K562 (cell line): ENCODE results near the gene WDR62. TPM values are rescaled to one million over a fixed set of nuclear protein-coding genes. Genes with fewer than 3 reads are reported as not detected.

Experiments used
- BRCA1 ChIP-seq, 2 experiments: fragments of 450-650 bp in 1 of 2; sonication (generic) in 1 of 2; formaldehyde crosslinking in 1 of 2; IDR thresholded peaks; 2 replicates each; pipeline versions ENCODE4 v1.5.0 to v1.6.1; 2017 to 2020; ENCODE audit warnings: mild to moderate bottlenecking in 1 of 2, missing genetic modification reagents in 1 of 2
- CCNT2 ChIP-seq: IDR thresholded peaks from 2 replicates; pipeline ENCODE4 v1.6.1; 2011; ENCODE audit warnings: borderline replicate concordance, low read depth, mild to moderate bottlenecking, moderate library complexity, mixed read lengths, low read length; ENCODE audit not compliant: insufficient read length; ENCODE audit errors: extremely low read depth
- SRSF9 ChIP-seq: fragments of 200-400 bp; formaldehyde crosslinking; IDR thresholded peaks from 2 replicates; pipeline ENCODE4 v1.6.1; 2017; ENCODE audit warnings: low read depth, low read length, borderline replicate concordance
- XRCC5 ChIP-seq: fragments of 200-400 bp; formaldehyde crosslinking; IDR thresholded peaks from 2 replicates; pipeline ENCODE4 v1.6.1; 2017; ENCODE audit warnings: low read depth, mild to moderate bottlenecking, low read length
- ZNF140 ChIP-seq: fragments of 250-450 bp; sonication (Bioruptor Pico); IDR thresholded peaks from 2 replicates; pipeline ENCODE4 v1.8.0; 2021; ENCODE audit warnings: moderate library complexity, mild to moderate bottlenecking, inconsistent platforms
- ZNF224 ChIP-seq: sonication (generic); formaldehyde crosslinking; IDR thresholded peaks from 2 replicates; pipeline ENCODE4 v1.8.0; 2022; ENCODE audit warnings: mild to moderate bottlenecking, missing genetic modification reagents
- ZNF23 ChIP-seq: fragments of 250-450 bp; sonication (Bioruptor Pico); IDR thresholded peaks from 2 replicates; pipeline ENCODE4 v1.4.0; 2020; ENCODE audit warnings: mild to moderate bottlenecking
- ZNF232 ChIP-seq: sonication (generic); formaldehyde crosslinking; IDR thresholded peaks from 2 replicates; pipeline ENCODE4 v1.8.0; 2022; ENCODE audit warnings: mild to moderate bottlenecking, missing genetic modification reagents
- ZNF511 ChIP-seq: sonication (generic); formaldehyde crosslinking; IDR thresholded peaks from 2 replicates; pipeline ENCODE4 v1.8.0; 2022; ENCODE audit warnings: mild to moderate bottlenecking, missing genetic modification reagents
- ZNF699 ChIP-seq: fragments of 250-450 bp; sonication (Bioruptor Pico); IDR thresholded peaks from 2 replicates; pipeline ENCODE4 v1.8.0; 2021; ENCODE audit warnings: mild to moderate bottlenecking, moderate library complexity; ENCODE audit not compliant: insufficient replicate concordance
- ZNF76 ChIP-seq: fragments of 250-450 bp; sonication (Bioruptor Pico); IDR thresholded peaks from 2 replicates; pipeline ENCODE4 v1.4.0; 2020; ENCODE audit warnings: mild to moderate bottlenecking, moderate library complexity, borderline replicate concordance
- polyA plus RNA-seq, 8 experiments: library from polyadenylated mRNA; depleted of rRNA in 4 of 8; stranded (reverse) in 5 of 8; unstranded in 3 of 8; fragments of >200 nt; fragmentation: Nextera tagmentation in 2 of 8; fragmentation: Illumina TruSeq in 1 of 8; extraction: Ambion mirVana in 2 of 8; extraction: Trizol in 1 of 8; gene quantifications; 2 replicates each; pipeline versions ENCODE4 v1.2.1 to v1.2.3, GENCODE V29; 2011 to 2014; ENCODE audit warnings: inconsistent platforms in 1 of 8, missing spikeins in 1 of 8
- total RNA-seq, 7 experiments: library from RNA; depleted of rRNA in 6 of 7; stranded (reverse); fragments of >200 nt in 6 of 7; fragmentation: Illumina TruSeq in 2 of 7; extraction: Trizol in 2 of 7; gene quantifications; 2 replicates each; pipeline versions ENCODE4 v1.2.1 to v1.2.3, GENCODE V29; 2011 to 2021; ENCODE audit warnings: low replicate concordance in 1 of 7
- TF ChIP-seq, protein P1 (sequence below), 2 experiments: fragments of 450-650 bp; formaldehyde crosslinking in 1 of 2; IDR thresholded peaks; 2 replicates each; pipeline versions ENCODE4 v1.4.0 to v1.6.1; 2014 to 2020; ENCODE audit warnings: mild to moderate bottlenecking in 2 of 2, borderline replicate concordance in 1 of 2, low read depth in 1 of 2
- TF ChIP-seq, protein P2 (sequence below): IDR thresholded peaks from 2 replicates; pipeline ENCODE4 v1.6.1; 2011; ENCODE audit not compliant: insufficient read length; ENCODE audit errors: extremely low read depth
- TF ChIP-seq, protein P3 (sequence below): IDR thresholded peaks from 3 replicates; pipeline ENCODE4 v1.6.1; 2011; ENCODE audit warnings: borderline replicate concordance, mild to moderate bottlenecking, moderate library complexity; ENCODE audit not compliant: insufficient read length; ENCODE audit errors: extremely low read depth

WDR62 gene
- total and polyA plus RNA-seq, 9 of the 15 experiments (the other 6 are each of a cell fraction or from before 2014, with no cell fraction given): 0.35 to 32.8 (median 14.4) TPM

DNA sequence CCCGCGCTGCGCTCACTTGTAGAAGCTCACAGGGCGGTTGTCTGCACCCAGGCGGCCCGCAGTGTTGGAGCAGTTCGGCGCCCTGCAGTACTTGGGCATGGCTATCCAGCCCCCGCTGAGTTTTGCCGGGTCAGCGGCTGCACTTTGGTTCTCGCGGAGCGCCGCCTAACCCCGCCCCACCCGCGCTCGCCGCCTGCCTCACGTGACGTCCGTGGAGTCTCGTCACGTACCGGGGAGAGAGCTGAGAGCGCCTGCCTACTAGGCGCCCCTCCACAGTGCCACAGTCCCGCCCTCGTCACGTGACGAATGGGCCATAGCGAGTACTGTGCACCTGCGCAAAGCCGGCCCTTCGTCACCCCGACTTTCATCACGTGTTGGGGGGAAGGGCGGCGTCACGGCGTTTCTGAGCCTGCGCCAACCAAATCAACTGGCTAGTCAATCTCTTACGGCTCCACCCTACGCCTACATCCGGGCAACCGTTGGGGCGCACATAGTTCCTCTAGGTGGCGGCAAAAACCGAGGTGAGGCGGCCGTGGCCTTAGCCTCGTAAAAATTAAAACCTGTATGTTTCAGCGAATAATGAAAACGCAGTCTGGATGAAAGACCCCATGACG, 471 bp upstream of the WDR62 start, which contains the start of gene THAP8 (continued):
- TF ChIP-seq, protein P1, sequence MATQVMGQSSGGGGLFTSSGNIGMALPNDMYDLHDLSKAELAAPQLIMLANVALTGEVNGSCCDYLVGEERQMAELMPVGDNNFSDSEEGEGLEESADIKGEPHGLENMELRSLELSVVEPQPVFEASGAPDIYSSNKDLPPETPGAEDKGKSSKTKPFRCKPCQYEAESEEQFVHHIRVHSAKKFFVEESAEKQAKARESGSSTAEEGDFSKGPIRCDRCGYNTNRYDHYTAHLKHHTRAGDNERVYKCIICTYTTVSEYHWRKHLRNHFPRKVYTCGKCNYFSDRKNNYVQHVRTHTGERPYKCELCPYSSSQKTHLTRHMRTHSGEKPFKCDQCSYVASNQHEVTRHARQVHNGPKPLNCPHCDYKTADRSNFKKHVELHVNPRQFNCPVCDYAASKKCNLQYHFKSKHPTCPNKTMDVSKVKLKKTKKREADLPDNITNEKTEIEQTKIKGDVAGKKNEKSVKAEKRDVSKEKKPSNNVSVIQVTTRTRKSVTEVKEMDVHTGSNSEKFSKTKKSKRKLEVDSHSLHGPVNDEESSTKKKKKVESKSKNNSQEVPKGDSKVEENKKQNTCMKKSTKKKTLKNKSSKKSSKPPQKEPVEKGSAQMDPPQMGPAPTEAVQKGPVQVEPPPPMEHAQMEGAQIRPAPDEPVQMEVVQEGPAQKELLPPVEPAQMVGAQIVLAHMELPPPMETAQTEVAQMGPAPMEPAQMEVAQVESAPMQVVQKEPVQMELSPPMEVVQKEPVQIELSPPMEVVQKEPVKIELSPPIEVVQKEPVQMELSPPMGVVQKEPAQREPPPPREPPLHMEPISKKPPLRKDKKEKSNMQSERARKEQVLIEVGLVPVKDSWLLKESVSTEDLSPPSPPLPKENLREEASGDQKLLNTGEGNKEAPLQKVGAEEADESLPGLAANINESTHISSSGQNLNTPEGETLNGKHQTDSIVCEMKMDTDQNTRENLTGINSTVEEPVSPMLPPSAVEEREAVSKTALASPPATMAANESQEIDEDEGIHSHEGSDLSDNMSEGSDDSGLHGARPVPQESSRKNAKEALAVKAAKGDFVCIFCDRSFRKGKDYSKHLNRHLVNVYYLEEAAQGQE (IDR thresholded peaks at IDR 0.05; ENCODE audit: borderline replicate concordance): peak; percentile 97
- TF ChIP-seq, protein P1 (CRISPR knock-in tag; IDR thresholded peaks at IDR 0.05; ENCODE audit: low read depth): no peak
- TF ChIP-seq ZNF699 (no peak), CCNT2 (peak; percentile 15), ZNF76 (CRISPR knock-in tag) (no peak), ZNF511 (CRISPR knock-in tag) (0 out of 2 replicates have a peak, but pooled peaks have one; percentile 36), XRCC5 (peak; percentile 12), ZNF232 (CRISPR knock-in tag) (0 out of 2 replicates have a peak, but pooled peaks have one; percentile 28), BRCA1 (IDR thresholded peaks at IDR 0.05) (no peak), BRCA1 (CRISPR knock-in tag; IDR thresholded peaks at IDR 0.05) (no peak), ZNF224 (CRISPR knock-in tag) (0 out of 2 replicates have a peak, but pooled peaks have one; percentile 42), SRSF9 (no peak), ZNF23 (CRISPR knock-in tag) (no peak), ZNF140 (no peak)
- TF ChIP-seq, protein P2, sequence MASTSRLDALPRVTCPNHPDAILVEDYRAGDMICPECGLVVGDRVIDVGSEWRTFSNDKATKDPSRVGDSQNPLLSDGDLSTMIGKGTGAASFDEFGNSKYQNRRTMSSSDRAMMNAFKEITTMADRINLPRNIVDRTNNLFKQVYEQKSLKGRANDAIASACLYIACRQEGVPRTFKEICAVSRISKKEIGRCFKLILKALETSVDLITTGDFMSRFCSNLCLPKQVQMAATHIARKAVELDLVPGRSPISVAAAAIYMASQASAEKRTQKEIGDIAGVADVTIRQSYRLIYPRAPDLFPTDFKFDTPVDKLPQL: no peak
- TF ChIP-seq, protein P3, sequence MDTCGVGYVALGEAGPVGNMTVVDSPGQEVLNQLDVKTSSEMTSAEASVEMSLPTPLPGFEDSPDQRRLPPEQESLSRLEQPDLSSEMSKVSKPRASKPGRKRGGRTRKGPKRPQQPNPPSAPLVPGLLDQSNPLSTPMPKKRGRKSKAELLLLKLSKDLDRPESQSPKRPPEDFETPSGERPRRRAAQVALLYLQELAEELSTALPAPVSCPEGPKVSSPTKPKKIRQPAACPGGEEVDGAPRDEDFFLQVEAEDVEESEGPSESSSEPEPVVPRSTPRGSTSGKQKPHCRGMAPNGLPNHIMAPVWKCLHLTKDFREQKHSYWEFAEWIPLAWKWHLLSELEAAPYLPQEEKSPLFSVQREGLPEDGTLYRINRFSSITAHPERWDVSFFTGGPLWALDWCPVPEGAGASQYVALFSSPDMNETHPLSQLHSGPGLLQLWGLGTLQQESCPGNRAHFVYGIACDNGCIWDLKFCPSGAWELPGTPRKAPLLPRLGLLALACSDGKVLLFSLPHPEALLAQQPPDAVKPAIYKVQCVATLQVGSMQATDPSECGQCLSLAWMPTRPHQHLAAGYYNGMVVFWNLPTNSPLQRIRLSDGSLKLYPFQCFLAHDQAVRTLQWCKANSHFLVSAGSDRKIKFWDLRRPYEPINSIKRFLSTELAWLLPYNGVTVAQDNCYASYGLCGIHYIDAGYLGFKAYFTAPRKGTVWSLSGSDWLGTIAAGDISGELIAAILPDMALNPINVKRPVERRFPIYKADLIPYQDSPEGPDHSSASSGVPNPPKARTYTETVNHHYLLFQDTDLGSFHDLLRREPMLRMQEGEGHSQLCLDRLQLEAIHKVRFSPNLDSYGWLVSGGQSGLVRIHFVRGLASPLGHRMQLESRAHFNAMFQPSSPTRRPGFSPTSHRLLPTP: no peak
